Endothelial cell of umbilical vein (primary cell): ENCODE results near the gene ARHGDIA. TPM values are rescaled to one million over a fixed set of nuclear protein-coding genes. Genes with fewer than 3 reads are reported as not detected.
"Not testable (repeated sequence)": the region's sequence is repeated elsewhere in the genome, so short reads cannot be mapped to it uniquely, and the experiment has no call there.

Source experiments
- BruUV-seq: library from RNA; stranded (reverse); fragments of 400-500 nt; replicated peaks from 2 replicates; lab custom pipeline; 2021; lab: Mats Ljungman, UMichigan
- CTCF ChIA-PET: fragments of 300-600, 350-600 bp; sonication (Branson Sonifier 250); formaldehyde crosslinking; loops from one replicate; lab custom pipeline; 2021; ENCODE audit warnings: antibody characterized with exemption, inconsistent platforms; lab: Charles Lee
- POLR2A ChIA-PET: fragments of 300-600, 350-600 bp; sonication (Branson Sonifier 250); formaldehyde crosslinking; loops from one replicate; lab custom pipeline; 2021; ENCODE audit warnings: antibody characterized with exemption, inconsistent platforms; lab: Charles Lee
- DNase-seq: peaks from one replicate; pipeline ENCODE4 v3.0.0-alpha.2; 2011; ENCODE audit warnings: low read depth, low spot score
- FAIRE-seq: peaks from 2 replicates; lab custom pipeline; 2011; peaks lifted over from hg19 to GRCh38; lab: Jason Lieb, UNC
- H2AFZ ChIP-seq: 2 replicates; pipeline ENCODE4 v1.6.0; 2012; ENCODE audit warnings: low read depth, low read length, control low read depth, inconsistent platforms
- H3K27ac ChIP-seq: 2 replicates; pipeline ENCODE4 v1.5.1; 2011; ENCODE audit warnings: low read depth, mild to moderate bottlenecking, control low read depth, low read length, moderate library complexity; ENCODE audit not compliant: insufficient read depth
- H3K27me3 ChIP-seq, 2 experiments: 2 replicates each; pipeline versions ENCODE4 v1.6.0 to v1.6.1; 2011; ENCODE audit warnings: low read length in 2 of 2, mixed read lengths in 1 of 2; ENCODE audit not compliant: control insufficient read depth in 2 of 2, insufficient read depth in 2 of 2
- H3K36me3 ChIP-seq, 2 experiments: 2 replicates in 1 of 2; 3 replicates in 1 of 2; pipeline ENCODE4 v1.5.1; 2011; ENCODE audit warnings: low read length in 2 of 2, mild to moderate bottlenecking in 1 of 2, moderate library complexity in 1 of 2; ENCODE audit not compliant: control insufficient read depth in 2 of 2, insufficient read depth in 2 of 2; ENCODE audit errors: extremely low read depth in 1 of 2
- H3K4me1 ChIP-seq: 3 replicates; pipeline ENCODE4 v1.5.1; 2011; ENCODE audit warnings: mild to moderate bottlenecking, low read length; ENCODE audit not compliant: control insufficient read depth, insufficient read depth; ENCODE audit errors: extremely low read depth
- H3K4me2 ChIP-seq: 2 replicates; pipeline ENCODE4 v1.6.1; 2011; ENCODE audit warnings: low read length, control low read depth, mixed read lengths; ENCODE audit not compliant: insufficient read depth
- H3K4me3 ChIP-seq, 3 experiments: fragments of 200-600 bp in 1 of 3; sonication (generic), shearing (Covaris generic) in 1 of 3; replicated peaks in 1 of 3; 2 replicates each; pipeline ENCODE4 v1.5.1; 2011 to 2016; ENCODE audit warnings: control low read depth in 3 of 3, low read length in 3 of 3, mild to moderate bottlenecking in 2 of 3, inconsistent platforms in 1 of 3, low read depth in 1 of 3, moderate library complexity in 1 of 3; ENCODE audit not compliant: insufficient read depth in 1 of 3
- H3K79me2 ChIP-seq: 2 replicates; pipeline ENCODE4 v1.6.0; 2012; ENCODE audit warnings: low read length, inconsistent platforms; ENCODE audit not compliant: control insufficient read depth, insufficient read depth
- H3K9ac ChIP-seq: replicated peaks from 2 replicates; pipeline ENCODE3; 2011; ENCODE audit warnings: low read length, control low read depth; ENCODE audit not compliant: insufficient read depth; ENCODE audit errors: extremely low read depth
- H3K9me1 ChIP-seq: replicated peaks from 3 replicates; pipeline ENCODE4 v1.6.0; 2011; ENCODE audit warnings: mild to moderate bottlenecking, low read length; ENCODE audit not compliant: control insufficient read depth, insufficient read depth; ENCODE audit errors: extremely low read depth
- H3K9me3 ChIP-seq: replicated peaks from 2 replicates; pipeline ENCODE4 v1.5.1; 2012; ENCODE audit warnings: low read length, inconsistent platforms; ENCODE audit not compliant: control insufficient read depth, insufficient read depth
- H4K20me1 ChIP-seq: replicated peaks from 2 replicates; pipeline ENCODE3; 2011; ENCODE audit warnings: mild to moderate bottlenecking, low read length; ENCODE audit not compliant: control insufficient read depth, insufficient read depth; ENCODE audit errors: extremely low read depth
- MYC ChIP-seq: IDR thresholded peaks from one replicate; pipeline ENCODE4 v1.6.1; 2011; ENCODE audit warnings: mild to moderate bottlenecking, low read depth, low read length
- POLR2A ChIP-seq: IDR thresholded peaks from 2 replicates; pipeline ENCODE4 v1.6.1; 2012; ENCODE audit warnings: low read depth, mild to moderate bottlenecking, control low read depth, low read length
- POLR2AphosphoS5 ChIP-seq: IDR thresholded peaks from 2 replicates; pipeline ENCODE4 v1.6.1; 2012; ENCODE audit warnings: low read depth, mild to moderate bottlenecking, control low read depth, low read length, moderate library complexity; ENCODE audit not compliant: insufficient read depth
- dilution Hi-C: fragments of 300-500 bp; cut with MboI; formaldehyde crosslinking; loops from one replicate; pipeline ENCODE4 v1.15.0; 2019; ENCODE audit warnings: low sequenced_read_pairs; ENCODE audit not compliant: extremely low pct_ligation_motif_present
- intact Hi-C: fragments of 100-400 bp; cut with micrococcal nuclease; formaldehyde crosslinking; loops from one replicate; pipeline ENCODE4 v1.10.0; 2022
- polyA plus RNA-seq, 4 experiments: library from polyadenylated mRNA; depleted of rRNA in 3 of 4; stranded (reverse) in 3 of 4; unstranded in 1 of 4; fragments of >200 nt; gene quantifications; 2 replicates each; pipeline versions ENCODE4 v1.2.1 to v1.2.3, GENCODE V29; 2011 to 2012; ENCODE audit warnings: missing spikeins in 1 of 4
- total RNA-seq: library from RNA; stranded (reverse); gene quantifications from 2 replicates; pipeline ENCODE4 v1.2.3, GENCODE V29; 2021

ARHGDIA gene
- total and polyA plus RNA-seq, 2 donors (not counting 3 experiments of a cell fraction or from before 2014, with no cell fraction given), result 358 to 645 TPM

- H3K9me1 ChIP-seq, dilution Hi-C loops, H3K4me3 ChIP-seq: not testable (repeated sequence)
Observed at GRCh38 chr17:81918333-81918669, 47.2 kb upstream of the ARHGDIA start.

GRCh38 chr17:81917565-81918332 is 46.6 kb upstream of the ARHGDIA start, which contains the start of gene SIRT7:
Gene SIRT7 (minus strand): TSS chr17:81918176. CDS start chr17:81918131, 45 bp downstream.
- Histone ChIP-seq H3K27ac (no peak within 1 kb of the TSS), H3K36me3 (peaks cover 7 to 48% of the 10 kb centered on the region in 2 experiments), H3K4me3 (peak within 1 kb of the TSS; percentile 55 to 81 (median 69)), H3K9me3 (no peaks in the 10 kb centered on the region), H3K27me3 (no peaks in the 10 kb centered on the region), H3K4me1 (peaks cover 7% of the 10 kb centered on the region), H3K9me1 (no peaks in the 10 kb centered on the region), H3K79me2 (peaks cover 37% of the 10 kb centered on the region), H3K9ac (peak within 1 kb of the TSS; percentile 57), H2AFZ (peak within 1 kb of the TSS; percentile 4), H3K4me2 (peak within 1 kb of the TSS; percentile 74), H4K20me1 (no peaks in the 10 kb centered on the region)
- POLR2A ChIA-PET, result interaction anchor here (1.0 kb wide), 1 partner anchor 8 kb away, joined by 4 read pairs; no protein-coding TSS in a partner anchor
- TF ChIP-seq POLR2AphosphoS5 (peak; percentile 58), MYC (no peak), POLR2A (peak; percentile 54)
- FAIRE-seq (peak; percentile 72), DNase-seq (peak; percentile 74)
- intact Hi-C loops (no loop called here), dilution Hi-C loops (no loop called here)
- CTCF ChIA-PET, result interaction anchor here (0.9 to 1.3 kb wide), 5 partner anchors 9 to 113 kb away, joined by 3 to 6 read pairs (median 4); no protein-coding TSS in a partner anchor
- BruUV-seq, result no TSS peak

More at GRCh38 chr17:81918333-81918669, 47.2 kb upstream of the ARHGDIA start:
- peaks cover 6 to 48% of the 10 kb centered on the region in 2 experiments for H3K36me3 ChIP-seq
- H3K9me3 ChIP-seq, H3K9ac ChIP-seq, H3K27me3 ChIP-seq, H2AFZ ChIP-seq, H3K4me2 ChIP-seq, H3K4me1 ChIP-seq, FAIRE-seq, H4K20me1 ChIP-seq, intact Hi-C loops, DNase-seq, BruUV-seq, H3K27ac ChIP-seq, POLR2A ChIA-PET: not testable (repeated sequence)
- CTCF ChIA-PET, result interaction anchor here (1.3 kb wide), 1 partner anchor 41 kb away, joined by 3 read pairs; no protein-coding TSS in a partner anchor
- peaks cover 42% of the 10 kb centered on the region for H3K79me2 ChIP-seq
